Stimulated activated CD8-positive, alpha-beta memory T cell treated with anti-CD3 and anti-CD28 coated beads, Interleukin-12 subunit alpha, Interleukin-12 subunit beta, amount 100 ng/mL, for 24 hours (primary cell): Measurements from ENCODE around the gene NR2F6.
A peak's percentile ranks its signal among the peaks of the same experiment; 100 is the strongest.

ENCODE experiments used
- DNase-seq: peaks from one replicate; pipeline ENCODE4 v3.0.0-alpha.2; 2020; ENCODE audit errors: extremely low read depth

NR2F6 gene

DNA sequence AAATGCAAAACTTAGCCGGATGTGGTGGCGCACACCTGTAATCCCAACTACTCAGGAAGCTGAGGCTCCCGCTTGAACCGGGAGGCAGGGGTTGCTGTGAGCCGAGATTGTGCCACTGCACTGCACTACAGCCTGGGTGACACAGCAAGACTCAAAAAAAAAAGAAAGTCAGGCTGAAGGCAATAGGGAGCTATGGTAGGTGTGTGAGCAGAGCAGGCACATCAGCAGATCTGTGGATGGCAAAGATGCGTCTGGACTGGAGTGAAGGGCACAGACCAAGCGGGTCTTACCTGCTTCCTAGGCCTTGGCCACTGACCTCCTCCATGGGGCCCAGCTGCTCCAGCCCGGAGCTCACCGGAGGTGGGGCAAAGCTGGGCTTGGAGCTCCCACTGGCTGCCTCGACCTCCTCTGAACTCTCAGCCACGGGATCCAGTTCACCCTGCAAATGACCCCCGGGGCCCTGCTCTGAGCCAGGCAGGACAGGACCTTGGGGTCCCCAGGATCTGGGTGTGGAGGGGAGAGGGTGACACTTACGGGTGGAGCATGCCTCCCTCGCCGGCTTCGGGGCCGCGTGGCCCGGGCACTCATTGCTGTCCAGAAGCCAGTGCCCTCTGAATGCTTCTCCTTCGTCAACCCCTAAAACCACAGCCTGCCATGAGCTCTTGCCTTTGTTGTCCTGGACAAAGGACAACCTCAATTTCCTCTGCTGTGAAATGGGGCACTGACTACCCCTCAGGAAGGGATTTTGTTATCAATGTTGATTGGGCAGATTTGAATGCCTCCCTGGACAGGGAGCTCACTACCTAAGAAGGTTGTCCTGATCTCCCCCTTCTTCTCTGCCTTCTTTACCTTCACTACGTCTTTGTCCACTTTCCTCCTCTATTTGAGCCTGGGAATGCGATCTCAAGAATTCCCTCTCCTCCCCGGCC is 18.3 kb upstream of the NR2F6 start:
- DNase-seq: no peak

DNA sequence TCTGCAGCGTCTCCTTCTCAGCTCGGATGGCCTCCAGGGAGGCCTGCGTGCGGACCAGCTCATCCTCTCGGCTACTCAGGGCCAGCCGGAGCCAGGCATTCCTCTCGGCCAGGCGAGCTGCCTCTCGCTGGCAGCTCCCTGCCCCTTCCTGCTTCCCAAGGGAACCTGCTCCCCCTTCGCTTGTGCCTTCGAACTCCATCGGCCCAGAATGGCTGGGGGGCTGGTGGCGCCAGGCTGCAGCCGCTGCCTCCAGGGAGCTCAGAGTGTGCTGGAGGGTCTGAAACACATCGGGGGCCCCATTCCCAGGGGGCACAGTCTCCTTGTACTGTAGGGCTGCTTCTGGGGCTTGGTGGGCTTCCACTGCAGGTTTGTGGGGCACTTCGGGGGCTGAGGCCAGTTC is 16.8 kb upstream of the NR2F6 start:
- DNase-seq: no peak

DNA sequence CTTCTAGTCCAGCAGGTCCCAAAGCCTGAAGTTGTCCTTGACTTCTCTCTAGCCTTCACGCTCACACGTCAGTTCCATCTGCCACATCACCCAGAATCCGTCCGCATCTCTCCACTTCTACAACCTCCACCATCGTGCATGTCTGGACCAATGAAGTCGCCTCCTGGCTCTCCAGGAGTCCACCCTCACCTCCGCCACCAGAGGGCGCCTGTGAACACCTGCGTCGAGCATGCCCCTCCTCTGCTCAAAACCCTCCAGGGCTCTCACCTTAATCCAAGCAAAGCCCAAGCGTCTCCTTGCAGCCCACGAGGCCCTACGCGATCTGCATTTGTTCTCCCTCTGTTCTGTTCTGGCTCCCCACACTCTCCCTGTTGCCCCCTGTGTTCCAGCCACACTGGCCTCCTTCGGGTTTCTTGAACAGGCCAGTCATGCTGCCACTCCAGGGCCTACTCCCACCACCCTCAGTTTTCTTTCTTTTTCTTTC is 15.2 kb upstream of the NR2F6 start:
- DNase-seq: peak; percentile 69

DNA sequence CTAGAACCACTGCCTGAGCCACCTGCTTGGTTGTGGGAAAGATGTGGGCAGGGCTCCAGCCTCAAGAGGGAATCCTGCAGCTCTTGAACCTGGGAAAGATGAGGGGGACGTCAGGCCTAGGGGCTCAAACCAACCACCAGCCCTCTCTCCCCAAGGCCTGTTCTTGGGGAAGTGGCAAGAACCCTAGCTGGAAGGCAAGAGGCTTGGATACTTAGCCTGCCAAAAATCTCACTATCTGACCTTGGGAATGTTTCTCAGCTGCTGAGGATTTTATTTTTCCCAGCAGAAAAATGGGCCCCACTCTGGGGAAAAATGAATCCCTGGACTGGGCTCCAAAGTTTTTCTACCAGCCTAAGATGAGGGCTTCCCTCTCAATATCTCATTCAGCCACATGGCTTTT is 14.2 kb upstream of the NR2F6 start:
- DNase-seq: no peak

DNA sequence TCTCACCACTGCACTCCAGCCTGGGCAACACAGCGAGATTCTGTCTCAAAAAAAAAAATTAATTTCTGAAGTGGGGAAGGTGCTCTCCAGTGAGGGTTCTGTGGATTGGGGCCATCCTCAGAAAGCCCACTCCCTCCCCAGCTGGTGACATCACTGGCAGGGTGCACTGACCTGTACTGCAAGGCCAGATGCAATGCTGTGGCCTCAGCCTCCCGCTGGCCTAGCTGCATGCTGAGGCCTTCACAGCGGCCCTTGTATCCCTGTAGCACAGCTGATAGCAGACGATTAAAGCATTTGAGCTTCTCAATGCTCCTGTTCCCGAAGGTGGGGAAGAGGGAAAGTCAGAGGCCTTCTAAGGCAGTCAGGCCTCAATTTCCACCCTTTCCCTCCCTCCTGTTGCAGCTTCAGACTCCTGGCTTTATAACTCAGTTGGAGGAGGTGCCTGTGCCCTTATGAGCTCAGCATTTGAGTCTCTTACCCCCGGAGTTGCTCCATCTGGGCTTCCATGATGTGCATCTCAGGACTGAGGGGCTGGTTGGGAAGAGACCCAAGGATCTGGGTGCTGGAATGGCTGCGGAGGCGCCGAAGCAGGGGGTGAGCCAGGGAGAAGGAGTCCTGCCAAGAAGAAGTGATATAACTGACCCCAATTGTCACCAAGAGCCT is 13.5 kb upstream of the NR2F6 start:
- DNase-seq: no peak

DNA sequence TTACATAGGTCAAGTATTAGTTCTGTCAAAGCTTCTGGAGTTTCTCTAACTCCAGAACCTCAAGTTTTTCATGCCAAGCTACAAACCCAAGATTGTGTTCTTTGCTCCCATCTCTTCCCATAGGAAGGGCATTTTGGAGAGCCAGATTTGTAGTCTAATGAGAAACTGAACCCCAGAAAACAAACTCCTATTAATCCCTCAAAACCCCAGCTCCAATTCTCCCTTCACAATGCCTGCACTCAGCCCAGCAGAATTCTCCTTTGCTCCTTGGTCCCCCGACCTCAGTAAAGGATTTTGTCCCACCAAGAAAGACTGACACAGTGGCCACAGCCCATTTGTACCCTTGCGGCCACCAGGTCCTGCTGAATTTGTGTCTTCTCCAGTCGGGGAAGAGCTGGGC is 10.4 kb upstream of the NR2F6 start:
- DNase-seq: no peak

DNA sequence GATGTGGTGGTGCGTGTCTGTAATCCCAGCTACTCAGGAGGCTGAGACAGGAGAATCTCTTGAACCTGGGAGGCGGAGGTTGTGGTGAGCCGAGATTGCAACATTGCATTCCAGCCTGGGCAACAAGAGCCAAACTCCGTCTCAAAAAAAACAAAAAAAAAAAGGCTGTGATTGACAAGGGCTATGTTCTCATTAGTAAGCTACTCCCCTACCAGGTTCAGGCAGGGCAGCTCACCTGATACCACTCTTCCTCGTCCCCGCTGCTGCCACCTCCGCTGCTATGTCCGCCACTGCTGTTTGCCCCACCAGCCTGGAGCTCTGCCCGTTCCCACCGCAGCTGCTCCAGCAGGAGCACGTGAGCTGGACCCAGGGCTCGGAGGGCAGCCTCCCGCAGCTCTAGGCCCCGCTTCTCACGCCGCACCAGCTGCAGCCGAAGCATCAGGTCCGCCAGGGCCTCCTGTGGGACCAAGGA is 9.5 kb upstream of the NR2F6 start:
- DNase-seq: no peak

DNA sequence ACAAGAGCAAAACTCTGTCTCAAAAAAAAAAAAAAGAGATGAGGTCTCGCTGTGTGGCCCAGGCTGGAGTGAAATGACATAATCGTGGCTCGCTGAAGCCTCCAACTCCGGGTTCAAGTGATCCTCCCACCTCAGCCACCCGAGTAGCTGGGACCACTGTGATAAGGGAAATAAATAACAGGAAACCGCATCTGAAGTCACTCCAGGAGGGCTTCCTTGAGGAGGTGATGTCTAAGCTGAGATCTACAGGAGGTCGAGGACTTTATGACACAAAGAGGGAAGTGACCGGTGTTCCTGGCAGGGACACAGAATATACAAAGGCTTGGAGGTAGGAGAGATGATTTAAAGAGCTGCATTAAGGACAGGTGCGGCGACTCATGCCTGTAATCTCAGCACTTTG is 8.9 kb upstream of the NR2F6 start:
- DNase-seq: no peak

DNA sequence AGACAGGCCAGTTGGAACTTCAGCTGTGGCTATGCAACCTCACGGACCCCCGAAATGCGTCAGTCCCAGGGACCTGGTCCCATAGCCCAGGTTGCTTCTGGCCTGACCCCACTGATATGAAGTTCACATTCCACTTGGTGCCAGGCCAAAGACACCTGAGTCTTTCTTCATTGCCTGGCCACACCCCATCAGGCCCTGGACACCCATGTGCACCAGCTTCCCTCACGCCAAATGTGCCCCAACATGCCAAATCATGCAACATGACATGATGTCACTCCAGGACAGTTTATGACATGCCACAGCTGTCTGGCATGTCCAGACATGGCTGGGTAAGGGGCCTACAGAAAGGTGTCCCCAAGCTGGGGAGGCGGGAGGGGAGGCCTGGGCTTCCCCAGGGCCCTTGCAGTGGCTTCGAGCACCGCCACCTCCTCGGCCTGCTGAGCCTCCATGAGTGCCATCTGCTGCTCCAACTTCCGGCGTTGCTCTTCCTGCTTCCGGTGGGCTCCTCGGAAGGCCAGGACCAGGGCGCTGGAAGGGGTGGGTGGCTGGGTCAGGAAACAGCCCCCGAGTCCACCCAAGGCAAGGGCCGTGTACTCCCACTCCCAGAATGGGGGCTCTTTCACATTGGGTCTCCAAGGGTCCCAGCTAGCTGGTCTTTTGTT is 4.3 kb upstream of the NR2F6 start:
- DNase-seq: no peak

DNA sequence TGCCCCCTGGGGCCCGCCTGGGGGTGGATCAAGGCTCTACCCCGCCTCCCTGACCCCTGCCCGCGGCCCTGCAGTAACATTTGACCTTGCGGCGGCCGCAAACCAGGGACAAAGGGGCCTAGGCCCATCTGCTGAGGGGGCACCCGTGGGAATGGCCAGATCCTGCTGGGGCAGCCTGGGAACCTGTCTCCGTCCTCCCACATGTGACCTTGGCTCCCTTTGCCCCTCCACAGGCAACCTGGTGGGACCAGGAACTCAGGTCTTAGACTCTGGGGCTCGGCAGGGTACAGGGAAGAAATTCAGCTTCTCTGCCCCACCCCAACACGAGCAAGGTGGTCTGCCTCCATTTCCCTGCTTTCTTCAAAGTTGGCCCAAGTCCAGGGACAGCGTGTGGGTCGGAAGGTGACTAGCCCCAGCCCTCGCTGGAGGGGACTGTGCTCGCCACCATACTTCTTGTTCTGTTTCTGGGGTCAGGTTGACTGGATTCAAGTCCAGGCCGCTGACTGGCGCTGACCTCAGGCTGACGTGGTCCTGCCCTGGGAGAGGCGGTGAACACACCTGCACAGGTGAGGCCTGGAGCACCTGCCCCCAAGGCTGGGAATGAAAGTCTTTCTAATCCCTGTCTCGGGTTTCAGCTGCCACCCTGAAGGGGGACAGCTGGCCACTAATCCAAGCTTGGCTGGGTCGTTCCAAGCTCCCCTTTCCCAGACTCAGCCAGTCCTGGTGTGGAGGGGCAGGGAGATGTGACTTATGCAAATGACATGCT is 2.5 kb upstream of the NR2F6 start:
- DNase-seq: no peak

DNA sequence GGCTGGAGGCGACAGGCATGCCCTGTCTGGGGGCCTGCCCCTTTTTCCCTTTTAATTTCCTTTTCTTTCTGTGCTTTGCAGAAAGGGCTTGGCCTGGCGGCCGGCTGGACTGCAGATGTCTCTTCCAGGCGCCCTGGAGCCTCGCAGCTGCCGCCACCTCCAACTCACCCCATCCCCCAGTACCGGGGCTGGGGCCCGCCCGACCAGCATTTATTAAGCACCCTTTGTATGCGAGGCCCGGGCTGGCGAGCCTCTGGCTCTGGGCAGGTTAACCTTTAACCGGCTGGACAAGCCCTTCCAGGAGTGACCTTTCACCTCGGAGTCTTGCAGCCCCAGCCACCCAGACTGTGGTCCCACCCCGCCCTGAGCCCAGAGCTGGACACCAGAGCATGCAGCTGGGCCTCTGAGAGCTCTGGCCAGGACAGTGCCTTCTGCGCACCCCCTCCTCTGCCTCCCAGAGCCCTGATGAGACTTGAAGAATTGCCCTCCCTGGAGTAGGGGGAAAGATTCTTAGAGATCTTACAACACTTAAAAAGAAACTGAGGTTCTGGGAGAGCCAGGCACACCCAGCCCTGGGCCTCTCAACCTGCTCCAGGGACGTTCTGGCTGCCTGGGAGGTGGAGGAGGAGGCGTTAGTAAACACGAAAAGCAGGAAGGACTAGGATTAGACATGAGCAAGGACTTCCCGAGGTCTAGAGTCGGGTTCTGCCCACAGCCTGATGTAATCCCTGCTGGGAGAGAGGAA is 1.1 kb upstream of the NR2F6 start:
- no peak for DNase-seq

DNA sequence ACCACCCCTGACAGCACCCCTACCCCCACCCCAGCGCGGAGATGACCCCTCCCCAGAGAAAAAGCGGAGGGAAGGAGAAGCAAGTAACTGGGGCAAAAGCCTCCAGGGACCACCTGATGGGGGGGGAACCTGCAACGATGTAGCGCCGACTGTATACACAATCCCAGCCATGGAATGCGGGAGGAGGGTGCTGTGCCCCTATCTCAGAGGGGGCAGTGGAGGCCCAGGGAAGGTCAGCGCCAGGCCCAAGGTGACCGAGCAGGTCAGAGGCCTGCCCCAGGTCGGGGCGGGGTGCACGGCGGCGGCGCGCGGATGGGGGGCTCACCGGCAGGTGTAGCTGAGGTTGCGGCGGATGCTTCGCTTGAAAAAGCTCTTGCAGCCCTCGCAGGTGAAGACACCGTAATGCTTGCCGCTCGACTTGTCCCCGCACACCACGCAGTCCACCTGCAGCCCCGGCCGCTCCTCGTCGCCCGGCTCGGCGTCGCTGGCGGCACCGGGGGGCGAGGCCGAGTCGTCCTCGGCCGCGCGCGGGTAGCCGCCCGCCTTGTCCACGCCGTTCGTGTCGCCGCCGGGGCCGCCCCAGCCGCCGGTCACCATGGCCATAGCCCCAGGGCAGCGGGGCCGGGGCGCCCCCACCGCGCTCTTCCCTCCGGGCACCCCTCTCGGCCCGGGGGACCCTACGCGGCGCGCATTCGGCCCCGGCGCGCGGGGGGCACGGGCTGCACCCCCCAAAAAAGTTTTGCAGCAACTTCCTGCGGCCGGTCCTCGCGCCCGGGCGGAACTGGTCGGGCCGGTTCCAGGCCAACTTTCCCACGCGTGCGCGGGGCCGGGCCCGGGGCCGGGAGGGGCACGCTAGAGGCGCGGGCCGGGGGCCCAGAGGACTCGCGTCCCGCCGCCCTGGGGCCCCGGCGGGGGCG is 843 bp downstream of the NR2F6 start:
- no peak for DNase-seq

DNA sequence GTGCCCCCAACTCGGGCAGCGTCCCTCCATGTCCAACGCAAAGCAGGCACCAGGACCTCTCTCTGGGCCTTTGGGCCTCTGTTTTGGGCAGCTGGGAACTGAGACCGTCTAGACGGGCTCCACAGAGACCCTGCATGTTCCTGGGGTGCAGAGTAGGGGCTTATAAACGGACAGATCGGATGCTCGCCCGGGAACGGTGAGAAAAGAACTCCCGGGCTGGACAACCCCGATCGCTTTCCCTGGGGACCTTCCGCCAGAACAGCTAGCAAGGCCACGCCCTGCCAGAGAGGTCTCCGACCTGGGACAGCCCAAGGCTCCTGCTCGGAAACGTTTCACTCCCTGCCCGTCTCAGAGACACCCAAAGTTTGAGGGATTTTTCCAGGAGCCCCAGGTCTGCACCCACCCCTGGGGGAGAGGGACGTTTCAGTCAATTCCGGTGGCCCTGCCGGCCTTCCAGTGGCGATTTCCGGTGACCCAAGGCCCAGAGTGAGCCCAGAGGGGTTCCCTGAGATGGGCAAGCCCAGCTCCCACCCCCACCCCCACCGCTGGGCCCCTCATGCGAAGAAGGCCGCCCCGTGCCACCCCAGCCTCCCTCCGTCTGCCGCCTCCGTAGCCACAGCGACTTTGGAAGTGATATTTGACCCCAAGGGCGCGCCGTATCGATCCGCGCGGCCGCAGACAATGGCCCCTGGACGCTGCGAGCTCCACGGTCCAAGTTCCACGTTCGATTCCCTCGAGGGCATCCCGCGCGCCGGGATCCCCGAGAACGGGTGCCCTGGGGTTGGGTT is 1.7 kb downstream of the NR2F6 start:
- no peak for DNase-seq

DNA sequence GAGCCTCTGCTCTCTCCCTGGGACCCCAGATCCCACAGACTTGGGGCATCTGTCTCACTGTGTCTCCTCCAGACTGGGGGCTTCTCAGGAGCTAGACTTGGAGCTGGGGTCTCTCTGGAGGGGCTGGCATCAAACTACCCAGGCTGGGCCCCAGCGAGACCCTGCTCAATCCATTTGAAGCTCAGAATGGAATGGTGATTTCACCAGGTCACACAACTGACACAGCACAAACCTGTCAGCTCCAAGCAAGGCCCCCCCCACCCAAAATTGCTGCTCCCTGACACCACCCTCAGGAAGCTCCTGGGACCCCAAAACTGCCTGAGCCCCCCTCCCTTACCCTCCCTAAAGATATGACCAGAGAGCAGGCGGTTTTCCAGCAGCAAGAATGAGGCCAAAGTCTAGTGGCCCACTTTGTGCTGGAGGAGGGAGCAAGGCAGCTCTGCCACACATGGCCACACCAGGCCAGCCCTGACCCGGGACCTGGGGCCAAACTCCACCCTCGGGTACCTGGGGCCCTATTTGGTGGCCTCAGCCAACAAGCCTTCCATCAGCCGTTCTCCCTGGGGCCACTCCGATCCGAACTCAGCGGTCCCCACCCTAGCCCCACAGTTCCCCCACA is 2.4 kb downstream of the NR2F6 start:
- DNase-seq: no peak

DNA sequence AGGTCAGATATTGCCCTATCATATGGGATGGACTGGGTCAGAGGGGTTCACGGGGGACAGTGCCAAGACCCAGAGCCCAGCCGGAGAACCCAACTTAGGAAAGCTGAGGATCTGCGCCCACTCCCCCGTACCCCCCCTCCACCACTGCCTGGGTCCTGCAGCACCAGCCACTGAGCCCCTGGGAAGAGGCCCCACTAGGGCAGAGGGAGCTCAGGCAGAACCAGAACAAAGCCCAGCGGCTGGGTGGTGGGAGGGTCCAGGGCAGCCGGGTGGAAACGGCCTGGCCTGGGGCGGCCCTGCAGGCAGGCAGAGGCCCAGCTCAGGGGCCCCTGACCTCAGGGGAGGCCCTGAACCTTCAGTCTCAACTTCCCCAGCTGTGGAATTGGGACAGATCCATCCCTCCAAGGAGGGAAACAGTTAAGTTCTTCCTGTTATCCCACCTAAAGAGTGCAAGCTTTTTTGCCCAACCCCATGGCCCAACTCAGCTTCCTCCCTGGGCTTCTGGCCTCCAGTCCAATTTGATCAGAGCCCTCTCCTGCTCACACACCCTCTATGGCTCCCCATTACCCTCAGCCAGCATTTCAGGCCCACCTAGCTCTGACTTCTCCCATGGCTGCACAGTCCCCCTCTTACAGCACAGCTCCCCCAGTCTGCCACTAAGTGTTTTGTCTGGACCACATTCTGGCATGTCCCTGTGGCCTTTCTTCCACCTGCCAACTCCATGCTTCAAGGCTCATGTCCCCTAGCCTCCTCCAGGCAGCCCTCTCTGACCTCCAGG is 3.1 kb downstream of the NR2F6 start:
- DNase-seq: no peak

DNA sequence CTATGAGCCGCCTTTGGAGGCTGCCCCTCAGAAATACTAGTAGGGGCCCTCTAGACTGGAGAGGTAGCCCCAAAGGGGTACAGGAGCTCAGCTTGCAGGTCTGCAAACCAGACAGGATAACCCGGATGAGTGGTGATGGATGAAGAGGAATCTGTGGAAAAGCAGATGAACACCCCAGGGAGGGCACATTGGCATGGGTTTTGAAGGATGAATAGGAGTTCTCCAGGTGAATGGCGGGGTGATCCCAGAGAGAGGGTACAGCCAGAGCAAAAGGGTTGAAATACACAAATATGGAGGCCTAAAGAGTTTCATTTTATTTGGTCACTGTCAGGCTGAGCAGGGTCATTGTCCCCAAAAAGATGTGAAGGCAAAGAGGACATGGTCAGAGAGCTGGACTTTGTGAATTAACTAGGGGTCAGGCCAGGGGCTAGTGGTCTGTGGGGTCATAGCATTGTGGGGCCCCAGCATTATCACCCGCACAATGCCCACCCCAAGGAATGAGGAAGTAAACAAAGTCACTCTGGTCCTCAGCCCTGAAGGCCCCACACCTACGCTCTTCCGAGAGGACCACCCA is 4.8 kb downstream of the NR2F6 start:
- DNase-seq: no peak

DNA sequence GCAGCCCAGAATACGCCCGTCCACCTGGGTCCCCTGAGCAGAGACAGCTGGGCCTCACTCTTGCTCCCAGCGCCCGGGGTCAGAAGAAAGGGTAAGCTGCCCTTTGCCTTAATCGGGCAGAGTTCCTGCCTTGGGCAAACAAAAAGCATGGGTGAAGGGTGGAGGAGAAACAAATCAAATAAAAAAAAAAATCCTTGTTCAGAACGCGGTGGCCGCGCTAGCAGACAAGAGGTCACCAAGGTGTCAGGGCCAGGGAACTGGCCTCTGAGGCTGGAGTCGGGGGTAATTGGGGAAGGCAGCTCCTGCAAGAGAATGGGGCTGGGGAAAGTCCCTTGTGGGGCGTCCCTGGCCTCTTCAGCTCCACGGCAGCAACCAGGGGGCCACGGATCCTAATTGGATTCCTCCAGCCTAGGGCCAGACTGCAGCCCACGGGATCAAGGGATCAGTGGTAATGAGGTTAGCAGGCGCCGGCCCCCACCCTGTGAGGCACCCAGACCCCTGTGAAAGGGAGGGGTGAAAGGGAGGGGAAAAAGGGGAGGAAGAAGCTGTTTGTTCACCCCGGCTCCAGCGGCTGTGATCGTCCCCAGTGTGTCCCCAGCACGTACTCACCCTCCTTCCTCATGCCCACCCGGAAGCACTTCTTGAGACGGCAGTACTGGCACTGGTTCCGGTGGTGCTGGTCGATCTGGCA is 5.5 kb downstream of the NR2F6 start:
- no peak for DNase-seq
